Keratinocyte (primary cell): ENCODE data around the gene SC5D. TPM values are rescaled to one million over a fixed set of nuclear protein-coding genes. Genes with fewer than 3 reads are reported as not detected.

ENCODE experiments used
- DNase-seq: peaks from one replicate; pipeline ENCODE4 v3.0.0-alpha.2; 2011; ENCODE audit warnings: low read depth, missing footprints, low spot score
- FAIRE-seq: peaks from 2 replicates; lab custom pipeline; 2011; peaks lifted over from hg19 to GRCh38; lab: Jason Lieb, UNC
- H2AFZ ChIP-seq: 2 replicates; pipeline ENCODE4 v1.6.0; 2012; ENCODE audit warnings: low read length, control low read depth, inconsistent platforms; ENCODE audit not compliant: control insufficient read depth
- H3K27ac ChIP-seq: 2 replicates; pipeline ENCODE4 v1.5.1; 2011; ENCODE audit warnings: low read length; ENCODE audit not compliant: control insufficient read depth, insufficient read depth
- H3K27me3 ChIP-seq: 3 replicates; pipeline ENCODE4 v1.6.0; 2011; ENCODE audit warnings: low read length; ENCODE audit not compliant: control insufficient read depth, insufficient read depth; ENCODE audit errors: extremely low read depth
- H3K36me3 ChIP-seq, 2 experiments: 2 replicates in 1 of 2; 3 replicates in 1 of 2; pipeline ENCODE4 v1.5.1; 2011; ENCODE audit warnings: low read length in 2 of 2, mild to moderate bottlenecking in 1 of 2; ENCODE audit not compliant: control insufficient read depth in 2 of 2, insufficient read depth in 2 of 2; ENCODE audit errors: extremely low read depth in 1 of 2
- H3K4me1 ChIP-seq: 3 replicates; pipeline ENCODE4 v1.5.1; 2011; ENCODE audit warnings: low read length; ENCODE audit not compliant: control insufficient read depth, insufficient read depth; ENCODE audit errors: extremely low read depth
- H3K4me2 ChIP-seq: 3 replicates; pipeline ENCODE4 v1.6.0; 2011; ENCODE audit warnings: low read depth, low read length; ENCODE audit not compliant: control insufficient read depth, insufficient read depth; ENCODE audit errors: extremely low read depth
- H3K4me3 ChIP-seq, 3 experiments: fragments of 200-600 bp in 1 of 3; sonication (generic) in 1 of 3; 2 replicates in 2 of 3; 3 replicates in 1 of 3; pipeline ENCODE4 v1.5.1; 2011 to 2016; ENCODE audit warnings: low read length in 3 of 3, mild to moderate bottlenecking in 3 of 3, control low read depth in 2 of 3, inconsistent platforms in 1 of 3, low read depth in 1 of 3, mixed read lengths in 1 of 3, mixed run types in 1 of 3, moderate library complexity in 1 of 3; ENCODE audit not compliant: control insufficient read depth in 2 of 3, insufficient read depth in 2 of 3; ENCODE audit errors: extremely low read depth in 1 of 3
- H3K79me2 ChIP-seq: 2 replicates; pipeline ENCODE4 v1.6.0; 2012; ENCODE audit warnings: low read length; ENCODE audit not compliant: control insufficient read depth, insufficient read depth
- H3K9ac ChIP-seq: 3 replicates; pipeline ENCODE4 v1.6.0; 2011; ENCODE audit warnings: low read length; ENCODE audit not compliant: control insufficient read depth, insufficient read depth; ENCODE audit errors: extremely low read depth
- H3K9me1 ChIP-seq: 3 replicates; pipeline ENCODE4 v1.6.0; 2011; ENCODE audit warnings: low read length; ENCODE audit not compliant: control insufficient read depth, insufficient read depth; ENCODE audit errors: extremely low read depth
- H3K9me3 ChIP-seq: 2 replicates; pipeline ENCODE4 v1.5.1; 2012; ENCODE audit warnings: low read depth, low read length; ENCODE audit not compliant: control insufficient read depth
- H4K20me1 ChIP-seq: 3 replicates; pipeline ENCODE4 v1.6.0; 2011; ENCODE audit warnings: low read length; ENCODE audit not compliant: control insufficient read depth, insufficient read depth; ENCODE audit errors: extremely low read depth
- CTCF ChIP-seq, 3 experiments: IDR thresholded peaks in 1 of 3; conservative IDR thresholded peaks in 1 of 3; optimal IDR thresholded peaks in 1 of 3; 2 replicates in 2 of 3; 3 replicates in 1 of 3; pipeline versions ENCODE3 to v1.5.1; 2011; ENCODE audit warnings: low read length in 3 of 3, mild to moderate bottlenecking in 3 of 3, moderate library complexity in 2 of 3, control low read depth in 1 of 3, inconsistent platforms in 1 of 3; ENCODE audit not compliant: insufficient read depth in 2 of 3; ENCODE audit errors: extremely low read depth in 1 of 3
- EZH2 ChIP-seq: IDR thresholded peaks from one replicate; pipeline ENCODE4 v1.6.1; 2012; ENCODE audit warnings: inconsistent platforms, mild to moderate bottlenecking, low read length, moderate library complexity
- dilution Hi-C: fragments of 300-500 bp; cut with MboI; formaldehyde crosslinking; loops from one replicate; pipeline ENCODE4 v1.7.0; 2020; ENCODE audit warnings: low sequenced_read_pairs; ENCODE audit not compliant: extremely low pct_ligation_motif_present
- polyA plus RNA-seq, 5 experiments: library from polyadenylated mRNA; depleted of rRNA in 3 of 5; stranded (reverse) in 3 of 5; stranded (forward) in 1 of 5; unstranded in 1 of 5; fragments of >200 nt; gene quantifications; 1 replicate in 1 of 5; 2 replicates in 3 of 5; 3 replicates in 1 of 5; pipeline versions ENCODE4 v1.2.1 to v1.2.3, GENCODE V29; 2011 to 2012; ENCODE audit warnings: missing spikeins in 2 of 5, low read depth in 1 of 5, low replicate concordance in 1 of 5

SC5D gene
- polyA plus RNA-seq, 1 donor (not counting 4 experiments of a cell fraction or from before 2014, with no cell fraction given): 273 TPM

DNA sequence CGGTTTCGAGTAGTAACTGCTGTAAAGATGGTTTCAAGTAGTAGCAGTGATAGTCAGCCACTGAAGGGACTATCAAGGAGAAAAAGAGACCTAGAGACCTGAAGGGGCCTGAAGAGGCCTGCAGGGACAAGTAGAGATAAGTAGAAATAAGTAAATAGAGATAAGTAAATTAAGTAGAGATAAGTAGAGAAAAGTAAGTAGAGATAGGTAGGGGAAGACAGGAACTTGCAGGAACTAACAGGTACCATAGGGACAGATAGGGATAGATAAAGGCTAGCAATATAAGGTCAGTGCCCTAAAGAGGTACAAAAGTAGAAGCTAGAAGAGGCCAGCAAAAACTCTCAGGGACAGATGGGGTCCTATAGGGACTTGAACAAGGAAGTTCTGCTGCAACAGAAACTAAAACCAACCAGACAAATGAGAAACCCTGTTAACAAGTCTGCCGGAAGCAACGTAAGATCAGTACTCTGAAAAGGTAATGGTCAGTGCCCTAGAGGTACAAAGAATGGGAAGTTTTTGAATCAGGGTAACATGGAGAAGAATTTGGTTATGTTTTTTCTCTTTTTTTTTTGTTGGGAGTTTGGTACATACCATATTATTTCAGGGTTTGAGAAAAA, 9.6 kb upstream of the SC5D start:
- peaks cover 11% of the 10 kb centered on the region for H3K4me1 ChIP-seq

GRCh38 chr11:121291319-121291718, 1.3 kb upstream of the SC5D start:
- H2AFZ ChIP-seq: no peak overlapping the region
- dilution Hi-C loops: no loop called here
- no peaks in the 10 kb centered on the region for H3K9me3 ChIP-seq
- no peak for TF ChIP-seq CTCF (optimal IDR thresholded peaks at IDR 0.05 in 1 of 3, IDR thresholded peaks at IDR 0.05 in 1 of 3, conservative IDR thresholded peaks at IDR 0.05 in 1 of 3; ENCODE audit: extremely low read depth in 1 of 3, insufficient read depth in 2 of 3, low read length in 3 of 3)
- no peak for TF ChIP-seq EZH2
- H3K36me3 ChIP-seq: peaks cover 0 to 5% of the 10 kb centered on the region in 2 experiments
- no peak overlapping the region for H3K4me2 ChIP-seq
- no peak overlapping the region for H3K27ac ChIP-seq
- peaks cover 20% of the 10 kb centered on the region for H3K4me1 ChIP-seq
- H3K9ac ChIP-seq: no peak overlapping the region
- FAIRE-seq (no peak), DNase-seq (no peak)
- peaks cover 2% of the 10 kb centered on the region for H3K9me1 ChIP-seq
- H3K4me3 ChIP-seq: no peak overlapping the region
- H3K27me3 ChIP-seq: no peaks in the 10 kb centered on the region
- H4K20me1 ChIP-seq: no peaks in the 10 kb centered on the region
- peaks cover 37% of the 10 kb centered on the region for H3K79me2 ChIP-seq

More for the DNA sequence above, 9.6 kb upstream of the SC5D start:
- Histone ChIP-seq H3K4me2 (no peak overlapping the region), H4K20me1 (no peaks in the 10 kb centered on the region), H2AFZ (no peak overlapping the region), H3K79me2 (no peaks in the 10 kb centered on the region), H3K4me3 (no peak overlapping the region), H3K9ac (no peak overlapping the region), H3K27ac (no peak overlapping the region), H3K9me1 (no peaks in the 10 kb centered on the region), H3K36me3 (no peaks in the 10 kb centered on the region), H3K27me3 (no peaks in the 10 kb centered on the region), H3K9me3 (no peaks in the 10 kb centered on the region)
- no peak for DNase-seq
- TF ChIP-seq EZH2: no peak
- no peak for TF ChIP-seq CTCF (optimal IDR thresholded peaks at IDR 0.05 in 1 of 3, IDR thresholded peaks at IDR 0.05 in 1 of 3, conservative IDR thresholded peaks at IDR 0.05 in 1 of 3; ENCODE audit: extremely low read depth in 1 of 3, insufficient read depth in 2 of 3, low read length in 3 of 3)
- FAIRE-seq: no peak
- dilution Hi-C loops: no loop called here
